Panc1 (cell line): ENCODE data around the gene TRPM7. TPM values are rescaled to one million over a fixed set of nuclear protein-coding genes. Genes with fewer than 3 reads are reported as not detected.

Experiments
- ATAC-seq: fragments of 200-7000 bp; cut with Tn5 transposase; 2 replicates; pipeline ENCODE4 v1.9.1; 2020; ENCODE audit warnings: mild to moderate bottlenecking, moderate library complexity
- BruUV-seq: library from RNA; stranded (reverse); fragments of 400-500 nt; replicated peaks from 2 replicates; lab custom pipeline; 2021; lab: Mats Ljungman, UMichigan
- CTCF ChIA-PET: fragments of 300-600 bp; sonication (Branson Sonifier 250); formaldehyde crosslinking; loops from one replicate; lab custom pipeline; 2022; ENCODE audit warnings: antibody characterized with exemption; lab: Charles Lee
- POLR2A ChIA-PET: fragments of 300-600 bp; sonication (Branson Sonifier 250); formaldehyde crosslinking; loops from one replicate; lab custom pipeline; 2022; ENCODE audit warnings: antibody characterized with exemption; lab: Charles Lee
- DNase-seq: peaks from one replicate; pipeline ENCODE4 v3.0.0-alpha.2; 2010; ENCODE audit warnings: low read depth, low spot score
- H3K27ac ChIP-seq: 2 replicates; pipeline ENCODE4 v1.5.1; 2011; ENCODE audit warnings: mild to moderate bottlenecking, low read length, inconsistent platforms
- H3K27me3 ChIP-seq: fragments of 200-500 bp; sonication (Bioruptor generic); 2 replicates; pipeline ENCODE4 v1.6.0; 2014; ENCODE audit warnings: low read length, inconsistent platforms; ENCODE audit not compliant: control insufficient read depth, insufficient read depth
- H3K36me3 ChIP-seq: fragments of 200-500 bp; sonication (Bioruptor generic); 2 replicates; pipeline ENCODE4 v1.5.1; 2014; ENCODE audit warnings: inconsistent platforms, mild to moderate bottlenecking, low read length, moderate library complexity; ENCODE audit not compliant: control insufficient read depth, insufficient read depth
- H3K4me1 ChIP-seq: 2 replicates; pipeline ENCODE4 v1.5.1; 2011; ENCODE audit warnings: inconsistent platforms, mild to moderate bottlenecking, low read length, moderate library complexity; ENCODE audit not compliant: control insufficient read depth, insufficient read depth
- H3K4me3 ChIP-seq, 2 experiments: 2 replicates each; pipeline ENCODE4 v1.5.1; 2011 to 2012; ENCODE audit warnings: low read depth in 2 of 2, low read length in 2 of 2, mild to moderate bottlenecking in 2 of 2, inconsistent platforms in 1 of 2, moderate library complexity in 1 of 2
- H3K9me3 ChIP-seq: fragments of 200-500 bp; sonication (Bioruptor generic); 2 replicates; pipeline ENCODE4 v1.5.1; 2014; ENCODE audit warnings: low read depth, mild to moderate bottlenecking, inconsistent platforms, low read length, moderate library complexity; ENCODE audit not compliant: control insufficient read depth, insufficient read depth
- CTCF ChIP-seq: fragments of 450-650 bp; IDR thresholded peaks from 2 replicates; pipeline ENCODE4 v1.5.1; 2017; ENCODE audit warnings: mild to moderate bottlenecking
- POLR2AphosphoS5 ChIP-seq: IDR thresholded peaks from 2 replicates; pipeline ENCODE4 v1.6.1; 2012; ENCODE audit warnings: mild to moderate bottlenecking, low read depth, low read length, moderate library complexity
- REST ChIP-seq, 2 experiments: IDR thresholded peaks; 2 replicates each; pipeline ENCODE4 v1.6.1; 2011 to 2012; ENCODE audit warnings: low read depth in 2 of 2, control low read depth in 1 of 2, low read length in 1 of 2, mild to moderate bottlenecking in 1 of 2, moderate library complexity in 1 of 2; ENCODE audit not compliant: insufficient read depth in 1 of 2
- SIN3A ChIP-seq: IDR thresholded peaks from 2 replicates; pipeline ENCODE4 v1.6.1; 2012; ENCODE audit warnings: low read depth, mild to moderate bottlenecking, low read length, moderate library complexity, borderline replicate concordance; ENCODE audit not compliant: insufficient read depth
- TCF7L2 ChIP-seq: IDR thresholded peaks from 2 replicates; pipeline ENCODE4 v1.6.1; 2011; ENCODE audit warnings: mild to moderate bottlenecking, low read depth, low read length, inconsistent platforms
- in situ Hi-C: cut with HindIII; loops from 2 replicates; pipeline ENCODE4 v1.10.0; 2016; ENCODE audit warnings: low sequenced_read_pairs, low pct_unique_long_range_greater_than_20kb
- intact Hi-C: fragments of 100-400 bp; cut with micrococcal nuclease; formaldehyde crosslinking; loops from one replicate; pipeline ENCODE4 v1.10.0; 2022; ENCODE audit not compliant: unreplicated experiment
- total RNA-seq: library from RNA; stranded (reverse); gene quantifications from one replicate; pipeline ENCODE4 v1.2.1, GENCODE V29; 2021; ENCODE audit not compliant: unreplicated experiment

Gene TRPM7
- total RNA-seq, 1 experiment from 2014 or later: 44.9 TPM

- intact Hi-C loops (no loop called here), in situ Hi-C loops (no loop called here)
- no peak for TF ChIP-seq TCF7L2
- no peak for TF ChIP-seq REST (IDR thresholded peaks at IDR 0.05; ENCODE audit: insufficient read depth in 1 of 2, low read depth in 2 of 2, low read length in 1 of 2)
- TF ChIP-seq SIN3A: no peak
- TF ChIP-seq CTCF: no peak
- TF ChIP-seq POLR2AphosphoS5: no peak
- no peaks in the 10 kb centered on the region for H3K9me3 ChIP-seq
- no TSS peak for BruUV-seq
- CTCF ChIA-PET: no interaction called here
- H3K27me3 ChIP-seq: peaks cover 4% of the 10 kb centered on the region
- no peak for ATAC-seq
- H3K27ac ChIP-seq: no peak overlapping the region
- no peak for DNase-seq
- no peaks in the 10 kb centered on the region for H3K36me3 ChIP-seq
- POLR2A ChIA-PET: no interaction called here
- no peak overlapping the region for H3K4me3 ChIP-seq
- no peaks in the 10 kb centered on the region for H3K4me1 ChIP-seq
Observed at GRCh38 chr15:50542887-50543210, 143.7 kb downstream of the TRPM7 start.

GRCh38 chr15:50531766-50532165, 154.8 kb downstream of the TRPM7 start:
- no peak for DNase-seq
- POLR2A ChIA-PET: no interaction called here
- Histone ChIP-seq H3K27me3 (no peaks in the 10 kb centered on the region; the same call in none of the 2 replicates), H3K27ac (no peak overlapping the region), H3K9me3 (no peaks in the 10 kb centered on the region), H3K4me1 (no peaks in the 10 kb centered on the region), H3K36me3 (no peaks in the 10 kb centered on the region), H3K4me3 (no peak overlapping the region)
- intact Hi-C loops: no loop called here
- no peak for ATAC-seq
- in situ Hi-C loops: no loop called here
- BruUV-seq: no TSS peak
- CTCF ChIA-PET: no interaction called here
- TF ChIP-seq REST (IDR thresholded peaks at IDR 0.05; ENCODE audit: insufficient read depth in 1 of 2, low read depth in 2 of 2, low read length in 1 of 2) (no peak), POLR2AphosphoS5 (no peak), TCF7L2 (no peak), CTCF (no peak), SIN3A (no peak)
